H7 (cell line): ENCODE results near the gene FKBP11. TPM values are rescaled to one million over a fixed set of nuclear protein-coding genes. Genes with fewer than 3 reads are reported as not detected.
"Not testable (repeated sequence)": the region's sequence is repeated elsewhere in the genome, so short reads cannot be mapped to it uniquely, and the experiment has no call there.

ENCODE experiments used
- DNase-seq: peaks from one replicate; pipeline ENCODE4 v3.0.0; 2012
- H3K27me3 ChIP-seq: 2 replicates; pipeline ENCODE4 v1.6.0; 2011; ENCODE audit warnings: mild to moderate bottlenecking, low read length; ENCODE audit not compliant: control insufficient read depth, insufficient read depth
- H3K36me3 ChIP-seq: replicated peaks from 2 replicates; pipeline ENCODE4 v1.5.1; 2011; ENCODE audit warnings: low read length; ENCODE audit not compliant: control insufficient read depth, insufficient read depth
- H3K4me3 ChIP-seq: 2 replicates; pipeline ENCODE4 v1.5.1; 2011; ENCODE audit warnings: low read depth, mild to moderate bottlenecking, control low read depth, low read length, moderate library complexity; ENCODE audit not compliant: insufficient read depth
- total RNA-seq: library from RNA; depleted of rRNA; stranded (reverse); fragments of >200 nt; shearing (Covaris generic); gene quantifications from 2 replicates; pipeline ENCODE4 v1.2.3, GENCODE V29; 2014

Gene FKBP11
- total RNA-seq, 1 experiment from 2014 or later, result 16.5 TPM

DNA sequence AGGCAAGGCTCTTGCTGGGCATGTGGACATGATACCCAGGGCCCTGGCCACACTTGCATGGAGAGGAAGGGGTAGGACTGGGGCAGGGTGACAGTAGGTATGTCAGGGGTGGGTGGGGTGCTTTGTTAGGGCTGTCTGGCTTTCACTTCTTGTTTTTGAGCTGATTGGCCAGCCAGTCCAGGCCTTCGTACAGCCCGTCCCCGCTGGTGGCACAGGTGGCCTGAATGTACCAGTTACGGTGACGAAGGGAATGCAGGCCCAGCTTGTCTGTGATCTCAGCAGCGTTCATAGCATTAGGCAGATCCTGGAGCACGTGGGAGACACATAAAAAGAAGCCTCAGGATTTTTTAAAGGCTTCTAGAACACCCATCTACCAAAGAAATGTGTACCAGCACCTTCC, 13.5 kb upstream of the FKBP11 start:
- H3K4me3 ChIP-seq, result no peak overlapping the region
- peaks cover 29% of the 10 kb centered on the region for H3K36me3 ChIP-seq
- DNase-seq, result no peak
- no peaks in the 10 kb centered on the region for H3K27me3 ChIP-seq

DNA sequence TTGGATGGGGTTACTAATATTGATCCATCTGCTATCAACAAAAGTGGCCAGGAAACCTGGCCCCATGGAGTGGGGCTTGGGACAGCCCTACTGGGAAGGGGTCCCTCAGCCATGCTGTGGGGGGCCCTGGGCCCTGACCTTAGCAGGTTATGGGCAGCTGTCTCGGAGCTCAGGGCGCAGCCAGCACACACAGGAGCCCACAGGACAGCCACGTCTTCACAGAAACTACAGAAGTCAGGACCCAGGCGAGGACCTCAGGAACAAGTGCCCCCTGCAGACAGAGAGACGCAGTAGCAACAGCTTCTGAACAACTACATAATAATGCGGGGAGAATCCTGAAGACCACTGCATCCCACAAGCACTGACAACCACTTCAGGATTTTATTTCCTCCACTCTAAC, 11.9 kb upstream of the FKBP11 start:
- H3K36me3 ChIP-seq, result peaks cover 34% of the 10 kb centered on the region
- DNase-seq, result peak; percentile 72
- H3K27me3 ChIP-seq, result no peaks in the 10 kb centered on the region
- no peak overlapping the region for H3K4me3 ChIP-seq

DNA sequence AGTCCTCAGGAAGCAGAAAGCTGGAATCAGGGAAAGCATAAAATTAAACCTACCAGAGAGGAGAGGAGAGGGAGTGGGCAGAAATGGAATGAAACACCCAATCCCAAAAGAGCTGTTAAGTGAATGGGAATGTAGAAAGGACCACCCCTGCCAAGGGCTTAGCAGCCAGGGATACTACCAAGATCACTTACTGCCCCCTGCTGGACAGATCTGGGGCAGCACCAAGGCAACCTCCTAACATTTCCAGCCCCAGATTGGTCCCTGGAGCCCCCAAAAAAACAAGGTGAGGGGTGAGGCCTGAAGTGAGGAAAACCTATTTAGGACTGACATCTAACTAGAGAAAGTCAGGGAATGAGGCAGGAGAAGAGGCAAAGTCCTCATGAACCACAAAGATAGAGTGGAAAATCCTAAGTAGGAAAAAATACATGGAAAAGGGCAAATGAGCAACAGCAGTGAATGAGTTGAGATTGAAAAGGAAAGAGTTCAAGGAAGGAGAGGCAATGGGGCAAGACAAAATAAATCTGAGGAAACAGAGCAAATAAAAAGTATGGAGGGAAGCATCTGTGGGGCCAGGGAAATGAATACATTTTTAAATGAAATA, 11.2 kb upstream of the FKBP11 start:
- Histone ChIP-seq H3K4me3 (no peak overlapping the region), H3K36me3 (peaks cover 34% of the 10 kb centered on the region), H3K27me3 (no peaks in the 10 kb centered on the region)
- peak; percentile 94 for DNase-seq

DNA sequence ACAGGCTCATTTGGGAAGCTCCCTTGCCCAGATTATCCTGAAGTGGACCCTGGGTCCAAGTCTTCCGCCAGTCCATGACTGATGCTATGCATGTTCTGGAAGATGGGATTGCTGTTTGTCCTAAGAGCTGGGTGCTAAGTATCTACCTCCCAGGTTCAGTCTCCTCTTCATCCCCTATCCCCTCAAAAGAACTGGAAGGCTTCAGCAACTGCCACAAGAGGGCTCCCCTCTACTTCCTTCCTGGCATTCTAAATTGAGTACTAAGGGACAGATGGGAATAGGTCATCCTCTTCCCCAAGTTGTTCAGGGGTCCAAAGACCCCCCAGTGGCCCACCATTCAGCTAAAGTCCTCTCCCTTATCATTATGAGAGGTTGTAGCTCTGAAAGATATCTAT, 9.0 kb upstream of the FKBP11 start:
- Histone ChIP-seq H3K36me3 (peaks cover 24% of the 10 kb centered on the region), H3K4me3 (no peak overlapping the region)
- peak; percentile 64 for DNase-seq

DNA sequence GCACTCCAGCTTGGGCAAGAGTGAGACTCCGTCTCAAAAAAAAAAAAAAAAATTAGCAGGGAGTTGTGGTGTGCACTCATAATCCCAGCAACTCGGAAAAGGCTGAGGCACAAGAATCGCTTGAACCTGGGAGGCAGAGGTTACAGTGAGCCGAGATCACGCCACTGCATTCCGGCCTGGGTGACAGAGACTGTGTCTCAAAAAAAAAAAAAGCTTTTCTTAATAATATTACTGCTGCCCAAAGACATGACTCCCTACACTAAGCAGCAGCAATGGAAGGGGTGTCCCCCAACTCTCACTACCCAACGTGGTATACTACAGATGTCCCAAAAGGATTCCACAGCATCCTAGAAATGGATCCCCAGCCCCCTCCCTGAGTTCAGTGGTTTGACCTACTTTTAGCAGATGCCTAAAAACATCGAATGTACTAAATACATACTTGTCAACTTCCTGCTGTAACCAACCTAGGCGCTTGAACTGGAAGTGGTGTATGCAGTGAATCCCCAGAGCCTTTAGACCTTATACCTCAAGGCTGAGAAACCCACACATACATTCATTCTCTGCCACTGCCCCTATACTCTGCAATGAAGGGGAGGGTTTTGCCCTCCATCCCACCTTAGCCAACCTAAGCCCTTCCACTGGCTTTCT, 8.5 kb upstream of the FKBP11 start:
- DNase-seq, result no peak

More for the DNA sequence above, 9.0 kb upstream of the FKBP11 start:
- no peaks in the 10 kb centered on the region for H3K27me3 ChIP-seq

DNA sequence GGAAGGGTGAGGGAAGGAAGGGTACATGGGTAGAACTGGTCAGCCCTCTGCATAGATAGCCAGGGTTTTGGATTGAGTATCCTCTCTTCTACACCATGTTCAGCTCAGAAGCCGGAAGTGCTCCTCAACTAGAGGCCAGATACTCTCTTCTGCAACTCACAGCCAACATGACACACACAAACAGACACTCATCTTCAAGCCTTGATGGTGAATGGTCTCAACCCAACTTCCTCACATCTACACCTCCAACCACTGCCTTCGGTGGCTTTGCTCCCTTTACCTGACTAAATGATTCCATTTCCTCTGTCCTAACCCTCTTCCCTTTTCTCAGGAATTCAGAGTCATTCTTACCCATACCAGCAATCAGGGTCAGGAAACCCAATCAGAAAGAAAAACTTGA, 7.6 kb upstream of the FKBP11 start:
- H3K27me3 ChIP-seq, result no peaks in the 10 kb centered on the region
- H3K4me3 ChIP-seq, result no peak overlapping the region
- peaks cover 17% of the 10 kb centered on the region for H3K36me3 ChIP-seq
- DNase-seq, result no peak

More for the DNA sequence above, 8.5 kb upstream of the FKBP11 start:
- H3K27me3 ChIP-seq, result no peaks in the 10 kb centered on the region
- H3K4me3 ChIP-seq, result no peak overlapping the region
- H3K36me3 ChIP-seq, result peaks cover 21% of the 10 kb centered on the region

DNA sequence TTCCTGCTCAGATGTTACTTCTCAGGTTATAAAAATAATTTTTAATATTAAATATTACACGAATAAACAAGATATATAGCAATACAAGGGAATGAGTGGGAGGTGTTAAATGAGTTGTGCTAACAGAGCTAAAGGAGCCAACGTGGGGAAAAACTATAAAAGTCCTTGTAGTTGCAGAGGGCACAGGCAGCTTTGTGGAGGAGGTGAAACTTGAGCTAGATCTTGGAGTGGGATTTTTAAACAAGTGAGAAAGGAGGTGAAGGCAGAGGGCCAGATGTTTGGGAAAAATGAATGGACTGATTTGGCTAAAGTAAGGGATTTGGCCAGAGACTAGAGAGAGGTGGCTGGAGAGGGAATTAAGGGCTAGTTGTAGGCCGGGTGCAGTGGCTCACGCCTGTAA, 5.2 kb upstream of the FKBP11 start:
- Histone ChIP-seq H3K4me3 (no peak overlapping the region), H3K36me3 (peaks cover 12% of the 10 kb centered on the region), H3K27me3 (no peaks in the 10 kb centered on the region)
- no peak for DNase-seq

DNA sequence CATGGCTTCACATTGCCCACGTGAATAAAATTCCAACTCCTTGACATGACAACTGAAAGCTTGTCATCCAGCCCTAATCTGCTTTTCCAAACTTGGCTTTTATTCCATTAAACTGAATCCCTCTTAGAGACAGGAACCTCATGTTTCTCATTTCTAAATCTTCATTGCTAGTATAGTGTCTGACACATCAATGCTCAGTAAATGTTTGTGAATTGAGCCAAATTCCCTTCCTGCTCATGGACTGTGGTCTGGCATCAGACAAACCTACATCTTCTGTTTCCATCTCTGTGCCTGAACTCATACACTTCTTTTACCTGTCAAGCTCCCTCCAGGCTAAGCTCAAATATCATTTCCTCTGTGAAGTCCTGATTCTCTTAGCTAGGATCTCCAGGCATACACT, 4.3 kb upstream of the FKBP11 start:
- Histone ChIP-seq H3K4me3 (no peak overlapping the region), H3K27me3 (no peaks in the 10 kb centered on the region), H3K36me3 (peaks cover 12% of the 10 kb centered on the region)
- no peak for DNase-seq

DNA sequence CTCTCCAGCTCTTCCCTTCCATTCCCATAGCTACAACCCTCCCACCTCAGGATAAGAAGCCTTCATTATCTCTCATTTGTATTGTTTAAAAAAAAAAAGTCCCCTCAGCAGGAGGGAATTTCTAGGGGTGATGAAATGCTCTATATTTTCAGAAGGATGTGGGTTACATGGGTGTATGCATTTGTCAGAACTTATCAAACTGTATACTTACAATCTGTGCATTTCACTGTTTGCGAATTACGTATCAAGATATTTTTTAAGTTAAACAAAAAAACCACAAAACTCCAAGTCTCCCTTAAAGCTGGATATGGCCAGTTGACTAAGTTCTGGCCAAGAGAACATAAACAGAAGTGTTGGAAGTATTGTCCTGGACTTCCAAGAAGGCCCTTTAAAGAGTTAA, 2.0 kb upstream of the FKBP11 start:
- no peaks in the 10 kb centered on the region for H3K27me3 ChIP-seq
- peaks cover 8% of the 10 kb centered on the region for H3K36me3 ChIP-seq
- DNase-seq, result no peak
- H3K4me3 ChIP-seq, result no peak overlapping the region

DNA sequence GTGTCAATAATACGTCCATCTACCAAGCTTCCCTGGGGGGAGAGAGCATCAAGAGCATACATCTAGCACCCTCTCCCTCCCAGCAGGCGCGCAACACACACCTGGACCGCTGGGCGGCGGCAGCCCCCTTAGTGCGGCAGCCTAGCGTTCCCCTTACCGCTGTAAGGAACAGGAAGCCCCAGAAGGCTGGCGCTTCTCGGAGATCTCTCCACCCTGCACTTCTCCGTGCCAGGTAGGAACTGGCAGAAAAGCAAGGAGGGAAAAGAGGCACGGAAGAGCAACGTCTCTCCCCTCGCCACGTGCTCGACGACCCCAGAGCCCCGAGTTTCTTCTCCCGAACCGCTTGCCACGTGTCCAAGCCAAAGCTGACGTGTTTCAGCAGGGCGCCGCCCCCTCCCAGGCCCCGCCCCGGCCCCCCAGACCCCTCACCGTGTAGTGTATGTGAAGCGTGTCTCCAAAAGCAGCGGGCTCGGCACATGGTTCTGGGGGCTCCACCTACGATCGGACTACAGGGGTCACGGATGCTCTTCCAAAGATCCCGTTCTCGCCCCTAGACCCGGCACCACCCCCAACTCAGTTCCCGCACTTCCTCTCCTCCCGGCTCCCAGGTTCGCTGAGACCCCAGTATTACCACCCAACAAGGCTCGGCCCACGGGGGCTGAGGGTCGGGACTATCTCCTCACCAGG, 532 bp downstream of the FKBP11 start:
- peak; percentile 88 for DNase-seq
- peaks cover 7% of the 10 kb centered on the region for H3K36me3 ChIP-seq
- H3K4me3 ChIP-seq, result peak overlapping the region; percentile 71
- H3K27me3 ChIP-seq, result no peaks in the 10 kb centered on the region

DNA sequence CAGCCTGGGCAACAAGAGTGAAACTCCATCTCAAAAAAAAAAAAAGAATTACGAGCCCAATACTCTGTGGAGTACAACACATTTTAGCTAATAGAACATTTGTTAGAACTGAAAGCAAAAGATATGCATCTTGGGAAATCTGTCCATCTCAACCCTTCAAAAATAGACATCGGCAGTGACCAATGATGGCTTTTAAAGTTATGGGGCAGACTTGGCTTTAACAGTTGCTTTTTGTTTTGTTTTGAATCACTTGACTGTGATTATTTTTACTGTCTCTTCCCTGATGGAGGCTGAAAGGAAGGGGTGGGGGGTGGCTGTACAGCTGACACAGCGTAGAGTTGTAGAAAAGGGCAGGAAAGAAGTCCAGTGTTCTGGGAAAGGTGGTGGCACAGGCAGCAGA, 2.2 kb downstream of the FKBP11 start:
- no peak overlapping the region for H3K4me3 ChIP-seq
- H3K27me3 ChIP-seq, result no peaks in the 10 kb centered on the region
- DNase-seq, result no peak
- peaks cover 6% of the 10 kb centered on the region for H3K36me3 ChIP-seq

DNA sequence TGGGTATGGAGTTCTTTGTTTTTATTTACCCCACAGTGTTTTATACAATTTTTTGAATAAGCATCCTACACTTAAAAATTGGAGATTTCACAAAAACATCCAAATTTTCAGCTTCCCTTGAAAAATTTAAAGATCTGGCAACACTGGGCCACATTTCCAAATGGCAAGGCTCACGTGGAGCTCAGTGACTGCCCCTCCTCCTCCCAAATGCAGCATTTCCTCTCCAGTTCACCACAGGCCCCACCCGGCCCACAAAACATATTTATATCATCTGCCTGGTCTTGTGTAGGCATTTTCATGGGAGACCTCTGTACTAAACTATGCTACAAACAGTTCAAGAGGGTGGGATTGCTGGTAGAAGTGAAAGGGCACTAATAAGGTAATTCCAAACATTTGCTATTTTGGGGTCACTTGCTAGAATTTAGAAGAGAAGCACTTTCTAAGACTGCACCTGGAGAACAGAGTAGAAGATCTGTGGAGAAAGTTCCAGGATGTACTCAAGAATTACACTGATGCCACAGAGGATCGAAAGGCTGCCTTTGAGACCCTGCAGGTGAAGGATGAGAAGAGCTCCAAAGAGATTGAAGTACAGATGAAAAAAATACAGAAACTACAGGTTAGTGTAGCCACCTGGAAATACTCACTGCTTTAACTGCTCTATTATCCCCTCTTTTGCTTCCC, 7.3 kb downstream of the FKBP11 start:
- no peak for DNase-seq
- H3K4me3 ChIP-seq, result no peak overlapping the region
- H3K27me3 ChIP-seq, result no peaks in the 10 kb centered on the region
- H3K36me3 ChIP-seq, result peaks cover 1% of the 10 kb centered on the region

DNA sequence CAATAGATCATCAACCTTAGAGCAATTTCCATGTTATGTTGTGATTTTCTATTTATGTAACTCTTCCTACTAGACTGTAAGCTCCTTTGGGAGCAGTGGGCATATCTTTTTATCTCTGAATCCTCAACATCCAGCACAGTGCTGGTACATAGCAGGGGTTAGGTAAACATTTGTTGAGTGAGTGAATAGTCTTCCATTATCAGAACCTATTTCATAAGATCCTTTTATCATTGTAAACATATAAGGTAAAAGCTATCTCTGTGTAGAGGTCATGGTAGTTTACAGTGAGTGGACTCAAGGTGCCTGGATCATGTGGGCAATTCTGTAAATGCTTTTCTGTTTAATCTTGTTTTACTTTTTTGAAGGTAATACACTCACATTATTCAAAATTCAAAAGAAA, 15.1 kb downstream of the FKBP11 start:
- H3K36me3 ChIP-seq, result no peaks in the 10 kb centered on the region
- no peaks in the 10 kb centered on the region for H3K27me3 ChIP-seq
- DNase-seq, result no peak
- H3K4me3 ChIP-seq, result no peak overlapping the region

DNA sequence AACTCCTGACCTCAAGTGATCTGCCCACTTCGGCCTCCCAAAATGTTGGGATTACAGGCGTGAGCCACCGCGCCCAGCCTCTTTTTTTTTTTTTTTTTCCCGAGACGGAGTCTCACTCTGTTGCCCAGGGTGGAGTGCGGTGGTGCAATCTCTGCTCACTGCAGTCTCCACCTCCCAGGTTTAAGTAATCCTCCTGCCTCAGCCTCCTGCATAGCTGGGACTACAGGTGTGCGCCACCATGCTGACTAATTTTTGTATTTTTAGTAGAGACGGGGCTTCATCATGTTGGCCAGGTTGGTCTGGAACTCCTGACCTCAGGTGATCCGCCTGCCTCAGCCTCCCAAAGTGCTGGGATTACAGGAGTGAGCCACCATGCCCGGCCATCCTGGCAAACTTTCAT, 15.6 kb downstream of the FKBP11 start:
- not testable (repeated sequence) for DNase-seq, H3K4me3 ChIP-seq, H3K27me3 ChIP-seq, H3K36me3 ChIP-seq

DNA sequence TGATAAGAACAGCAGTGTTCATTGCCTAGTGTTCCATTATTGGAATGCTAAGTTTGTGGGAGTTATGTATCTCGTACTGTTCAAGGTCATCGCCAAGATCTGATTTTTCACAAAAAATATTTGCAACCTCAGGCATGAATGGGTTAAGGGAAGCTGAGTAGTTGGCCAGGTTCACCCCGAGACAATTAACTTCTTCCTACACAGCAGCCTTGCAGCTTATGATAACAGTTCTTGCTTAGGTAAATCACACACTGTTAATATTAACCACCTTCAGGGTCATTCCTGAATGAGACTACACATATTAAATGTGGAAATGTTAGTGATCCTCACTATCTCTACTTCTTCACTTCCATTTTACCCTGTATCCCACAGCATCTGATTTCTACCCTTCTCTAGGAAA, 18.0 kb downstream of the FKBP11 start:
- DNase-seq, result no peak
- Histone ChIP-seq H3K36me3 (no peaks in the 10 kb centered on the region), H3K27me3 (no peaks in the 10 kb centered on the region; the same call in 1 of the 2 replicates)

More for the DNA sequence above, 18.0 kb downstream of the FKBP11 start:
- no peak overlapping the region for H3K4me3 ChIP-seq
